ENCODE results near the gene MED13L.

- TF ChIP-seq CTCF (IDR thresholded peaks at IDR 0.05) (no peak), ZFX (IDR thresholded peaks at IDR 0.05; ENCODE audit: borderline replicate concordance) (no peak)
Observed at GRCh38 chr12:116244474-116245090, 32.9 kb downstream of the MED13L start.

All from 22Rv1 (cell line).